ENCODE measurements around the gene LDB1.

LDB1 gene

DNA sequence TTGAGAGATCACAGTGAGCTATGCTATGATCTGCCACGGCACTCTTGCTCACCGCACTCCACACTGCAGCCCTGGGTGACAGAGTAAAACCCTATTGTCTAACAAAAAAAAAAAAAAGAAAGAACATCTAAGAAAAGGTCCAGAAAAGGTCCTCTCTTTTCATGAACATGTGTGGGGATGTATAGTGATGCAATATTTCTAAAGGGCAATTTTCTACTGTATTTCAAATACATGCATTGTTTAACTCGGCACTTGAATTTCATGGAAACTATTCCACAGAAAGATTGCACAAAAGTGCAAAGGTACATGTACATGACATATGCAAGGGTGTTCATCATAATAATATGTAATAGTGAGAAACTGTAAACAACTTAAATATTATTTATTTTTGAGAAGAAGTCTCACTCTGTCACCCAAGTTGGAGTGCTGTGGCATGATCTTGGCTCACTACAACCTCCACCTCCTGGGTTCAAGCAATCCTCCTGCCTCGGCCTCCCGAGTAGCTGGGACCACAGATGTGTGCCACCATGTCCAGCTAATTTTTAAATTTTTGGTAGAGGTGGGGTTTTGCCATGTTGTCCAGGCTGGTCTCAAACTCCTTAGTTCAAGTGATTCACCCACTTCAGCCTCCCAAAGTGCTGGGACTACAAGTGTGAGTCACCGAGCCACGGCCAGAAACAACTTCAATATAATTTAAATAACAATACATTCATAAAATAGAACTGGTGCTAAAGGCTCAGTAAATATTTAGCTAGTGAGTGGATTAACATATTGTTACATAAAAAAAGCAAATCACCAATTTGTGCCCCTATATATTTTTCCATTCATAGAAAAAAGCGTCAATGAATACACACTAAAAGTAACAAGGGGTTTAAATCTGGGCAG is 11.4 kb upstream of the LDB1 start:
- Histone ChIP-seq H3K79me2 (ENCODE audit: low read length) (peaks cover 43% of the 10 kb centered on the region), H3K4me2 (ENCODE audit: low read length) (peak overlapping the region; percentile 91), H3K4me3 (ENCODE audit: low read length) (peak overlapping the region; percentile 100)

DNA sequence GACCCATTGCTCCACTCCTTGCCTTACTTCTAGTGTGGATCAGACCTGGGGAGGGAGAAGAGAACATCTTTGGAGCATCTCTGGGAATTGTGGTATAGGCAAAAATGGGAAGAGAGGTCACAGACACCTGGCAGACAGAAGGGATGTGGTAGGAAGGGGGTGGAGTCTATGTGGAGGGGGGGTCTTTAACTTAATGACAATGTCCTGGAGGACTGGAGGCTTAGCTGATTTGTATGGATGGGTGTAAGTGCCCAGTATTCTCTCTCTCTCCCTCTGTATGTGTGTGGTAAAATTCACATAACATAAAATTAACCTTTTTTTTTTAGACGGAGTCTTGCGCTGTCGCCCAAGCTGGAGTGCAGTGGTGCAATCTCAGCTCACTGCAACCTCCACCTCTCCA is 3.1 kb upstream of the LDB1 start:
- Histone ChIP-seq H4K20me1 (ENCODE audit: insufficient read depth, low read length) (no peaks in the 10 kb centered on the region), H3K4me1 (ENCODE audit: low read length) (peaks cover 15% of the 10 kb centered on the region), H3K27ac (ENCODE audit: low read length) (no peak overlapping the region), H3K9me3 (ENCODE audit: insufficient read depth, low read length) (no peaks in the 10 kb centered on the region), H3K9ac (ENCODE audit: low read length) (no peak overlapping the region), H3K36me3 (replicated peaks; ENCODE audit: low read depth, low read length) (no peaks in the 10 kb centered on the region), H3K79me2 (ENCODE audit: low read length) (peaks cover 23% of the 10 kb centered on the region), H2AFZ (ENCODE audit: low read depth, low read length) (no peak overlapping the region), H3K4me2 (ENCODE audit: low read length) (no peak overlapping the region), H3K27me3 (ENCODE audit: low read depth, low read length) (no peaks in the 10 kb centered on the region), H3K4me3 (ENCODE audit: low read length) (no peak overlapping the region)
- TF ChIP-seq EZH2phosphoT487 (IDR thresholded peaks at IDR 0.05; ENCODE audit: low read depth), result no peak
- TF ChIP-seq, protein P1, sequence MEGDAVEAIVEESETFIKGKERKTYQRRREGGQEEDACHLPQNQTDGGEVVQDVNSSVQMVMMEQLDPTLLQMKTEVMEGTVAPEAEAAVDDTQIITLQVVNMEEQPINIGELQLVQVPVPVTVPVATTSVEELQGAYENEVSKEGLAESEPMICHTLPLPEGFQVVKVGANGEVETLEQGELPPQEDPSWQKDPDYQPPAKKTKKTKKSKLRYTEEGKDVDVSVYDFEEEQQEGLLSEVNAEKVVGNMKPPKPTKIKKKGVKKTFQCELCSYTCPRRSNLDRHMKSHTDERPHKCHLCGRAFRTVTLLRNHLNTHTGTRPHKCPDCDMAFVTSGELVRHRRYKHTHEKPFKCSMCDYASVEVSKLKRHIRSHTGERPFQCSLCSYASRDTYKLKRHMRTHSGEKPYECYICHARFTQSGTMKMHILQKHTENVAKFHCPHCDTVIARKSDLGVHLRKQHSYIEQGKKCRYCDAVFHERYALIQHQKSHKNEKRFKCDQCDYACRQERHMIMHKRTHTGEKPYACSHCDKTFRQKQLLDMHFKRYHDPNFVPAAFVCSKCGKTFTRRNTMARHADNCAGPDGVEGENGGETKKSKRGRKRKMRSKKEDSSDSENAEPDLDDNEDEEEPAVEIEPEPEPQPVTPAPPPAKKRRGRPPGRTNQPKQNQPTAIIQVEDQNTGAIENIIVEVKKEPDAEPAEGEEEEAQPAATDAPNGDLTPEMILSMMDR (IDR thresholded peaks at IDR 0.05; ENCODE audit: low read depth, low read length), result no peak

More for the DNA sequence above, 11.4 kb upstream of the LDB1 start:
- no peak overlapping the region for H2AFZ ChIP-seq (ENCODE audit: low read depth, low read length)
- peaks cover 43% of the 10 kb centered on the region for H3K4me1 ChIP-seq (ENCODE audit: low read length)
- no peaks in the 10 kb centered on the region for H3K27me3 ChIP-seq (ENCODE audit: low read depth, low read length)
- TF ChIP-seq, protein P1 (IDR thresholded peaks at IDR 0.05; ENCODE audit: low read depth, low read length), result no peak
- no peak for TF ChIP-seq EZH2phosphoT487 (IDR thresholded peaks at IDR 0.05; ENCODE audit: low read depth)
- peak overlapping the region; percentile 78; the same call in 1 of the 2 replicates for H3K27ac ChIP-seq (ENCODE audit: low read length)
- peaks cover 21% of the 10 kb centered on the region for H4K20me1 ChIP-seq (ENCODE audit: insufficient read depth, low read length)
- H3K36me3 ChIP-seq (replicated peaks; ENCODE audit: low read depth, low read length), result peaks cover 15% of the 10 kb centered on the region
- no peaks in the 10 kb centered on the region for H3K9me3 ChIP-seq (ENCODE audit: insufficient read depth, low read length)
- peak overlapping the region; percentile 95 for H3K9ac ChIP-seq (ENCODE audit: low read length)

DNA sequence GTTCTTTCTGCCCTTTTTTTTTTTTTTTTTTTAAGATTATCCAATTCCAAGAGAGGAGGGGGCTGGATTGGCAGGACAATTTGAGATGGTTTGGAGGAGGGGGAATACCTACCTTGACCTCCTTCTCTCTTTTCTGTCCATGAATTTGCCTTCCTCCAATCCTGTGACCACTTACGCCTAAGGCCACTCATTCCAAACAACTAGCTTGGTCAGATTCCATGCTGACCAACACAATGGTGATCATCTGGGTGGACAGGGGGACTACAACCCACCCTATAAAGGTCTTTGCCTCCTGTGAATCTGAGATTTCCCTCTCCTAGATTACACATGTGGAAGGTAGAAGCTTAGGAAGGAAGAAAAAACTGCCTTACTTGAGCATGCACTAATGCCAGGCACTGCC is 2.3 kb upstream of the LDB1 start:
- no peak overlapping the region for H2AFZ ChIP-seq (ENCODE audit: low read depth, low read length)
- peaks cover 30% of the 10 kb centered on the region for H3K79me2 ChIP-seq (ENCODE audit: low read length)
- no peaks in the 10 kb centered on the region for H4K20me1 ChIP-seq (ENCODE audit: insufficient read depth, low read length)
- no peaks in the 10 kb centered on the region for H3K36me3 ChIP-seq (replicated peaks; ENCODE audit: low read depth, low read length)
- no peak for TF ChIP-seq EZH2phosphoT487 (IDR thresholded peaks at IDR 0.05; ENCODE audit: low read depth)
- TF ChIP-seq, protein P1 (IDR thresholded peaks at IDR 0.05; ENCODE audit: low read depth, low read length), result no peak
- no peaks in the 10 kb centered on the region for H3K27me3 ChIP-seq (ENCODE audit: low read depth, low read length)
- H3K4me1 ChIP-seq (ENCODE audit: low read length), result peaks cover 23% of the 10 kb centered on the region
- H3K4me3 ChIP-seq (ENCODE audit: low read length), result no peak overlapping the region
- H3K4me2 ChIP-seq (ENCODE audit: low read length), result no peak overlapping the region
- no peak overlapping the region for H3K9ac ChIP-seq (ENCODE audit: low read length)
- no peak overlapping the region for H3K27ac ChIP-seq (ENCODE audit: low read length)
- H3K9me3 ChIP-seq (ENCODE audit: insufficient read depth, low read length), result no peaks in the 10 kb centered on the region

DNA sequence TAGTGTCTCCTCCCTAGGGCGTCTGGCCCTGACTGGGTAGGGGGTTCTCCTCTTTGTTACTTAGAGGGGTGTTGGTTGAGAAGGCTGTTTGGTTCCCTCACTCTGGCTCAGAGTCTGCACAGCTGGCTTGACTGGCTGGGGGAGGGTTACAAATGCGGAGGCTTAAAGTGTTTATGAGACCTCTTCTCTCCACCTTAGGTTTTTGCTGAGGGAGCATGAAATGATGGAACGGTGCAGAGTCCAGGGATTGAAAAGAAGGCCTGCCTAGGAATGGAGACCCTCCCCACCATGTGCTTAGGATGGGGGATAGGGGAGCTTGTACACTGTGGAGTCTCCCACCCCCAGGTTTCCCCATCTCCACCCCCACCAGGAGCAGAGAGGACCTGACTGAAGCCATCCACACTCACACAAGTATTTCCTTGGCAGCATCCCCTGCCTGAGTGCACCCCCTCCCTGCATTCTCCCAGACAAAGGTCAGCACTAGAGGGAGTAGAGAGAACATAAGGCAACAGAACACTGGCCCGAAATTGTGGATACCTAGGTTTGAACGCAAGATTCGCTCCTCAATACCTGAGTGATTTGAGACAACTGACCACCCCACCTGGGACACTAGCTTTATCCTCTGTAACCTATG is 1.7 kb upstream of the LDB1 start:
- Histone ChIP-seq H3K36me3 (replicated peaks; ENCODE audit: low read depth, low read length) (no peaks in the 10 kb centered on the region), H3K9ac (ENCODE audit: low read length) (no peak overlapping the region), H3K4me2 (ENCODE audit: low read length) (peak overlapping the region; percentile 99; the same call in 1 of the 2 replicates), H3K4me3 (ENCODE audit: low read length) (peak overlapping the region; percentile 97), H3K27me3 (ENCODE audit: low read depth, low read length) (no peaks in the 10 kb centered on the region), H3K4me1 (ENCODE audit: low read length) (peaks cover 29% of the 10 kb centered on the region), H3K79me2 (ENCODE audit: low read length) (peaks cover 36% of the 10 kb centered on the region), H4K20me1 (ENCODE audit: insufficient read depth, low read length) (no peaks in the 10 kb centered on the region), H2AFZ (ENCODE audit: low read depth, low read length) (no peak overlapping the region), H3K9me3 (ENCODE audit: insufficient read depth, low read length) (no peaks in the 10 kb centered on the region), H3K27ac (ENCODE audit: low read length) (no peak overlapping the region)
- TF ChIP-seq, protein P1 (IDR thresholded peaks at IDR 0.05; ENCODE audit: low read depth, low read length), result no peak

All from OCI-LY3 (cell line).